PC-9 (cell line): ENCODE measurements around the gene DHRSX. TPM values are rescaled to one million over a fixed set of nuclear protein-coding genes. Genes with fewer than 3 reads are reported as not detected.

Source experiments
- BruUV-seq: library from RNA; stranded (reverse); fragments of 400-500 nt; replicated peaks from 2 replicates; lab custom pipeline; 2021; lab: Mats Ljungman, UMichigan
- CTCF ChIA-PET: fragments of 300-600 bp; sonication (Branson Sonifier 250); formaldehyde crosslinking; loops from one replicate; lab custom pipeline; 2022; ENCODE audit warnings: antibody characterized with exemption; lab: Charles Lee
- POLR2A ChIA-PET: fragments of 300-600 bp; sonication (Branson Sonifier 250); formaldehyde crosslinking; loops from one replicate; lab custom pipeline; 2022; ENCODE audit warnings: antibody characterized with exemption; ENCODE audit not compliant: unreplicated experiment; lab: Charles Lee
- DNase-seq, 2 experiments: peaks; one replicate each; pipeline versions ENCODE4 v3.0.0 to v3.0.0-alpha.2; 2015 to 2022; ENCODE audit warnings: mixed read lengths in 1 of 2
- H2AFZ ChIP-seq: fragments of 200-600 bp; sonication (generic); 2 replicates; pipeline ENCODE4 v1.8.1; 2017; ENCODE audit warnings: antibody characterized with exemption
- H3F3A ChIP-seq: fragments of 200-600 bp; sonication (generic); 2 replicates; pipeline ENCODE4 v1.8.1; 2017; ENCODE audit warnings: antibody characterized with exemption, mild to moderate bottlenecking, low read depth; ENCODE audit not compliant: insufficient read depth
- H3K27ac ChIP-seq: fragments of 200-600 bp; sonication (generic); 2 replicates; pipeline ENCODE4 v1.6.1; 2016; ENCODE audit warnings: mixed run types
- H3K27me3 ChIP-seq: fragments of 200-600 bp; sonication (generic); 2 replicates; pipeline ENCODE4 v1.6.1; 2016; ENCODE audit warnings: low read depth, mixed run types; ENCODE audit not compliant: insufficient read depth
- H3K36me3 ChIP-seq: fragments of 200-600 bp; sonication (generic); 2 replicates; pipeline ENCODE4 v1.6.1; 2016; ENCODE audit warnings: low read depth, mixed run types
- H3K4me1 ChIP-seq: fragments of 200-600 bp; sonication (generic); replicated peaks from 2 replicates; pipeline ENCODE4 v1.6.1; 2016; ENCODE audit warnings: mixed run types; ENCODE audit not compliant: insufficient read depth
- H3K4me2 ChIP-seq: fragments of 200-600 bp; sonication (generic); 2 replicates; pipeline ENCODE4 v1.6.1; 2017; ENCODE audit warnings: mixed run types
- H3K4me3 ChIP-seq: fragments of 200-600 bp; sonication (generic); 2 replicates; pipeline ENCODE4 v1.6.1; 2016; ENCODE audit warnings: mixed run types
- H3K79me2 ChIP-seq: fragments of 200-600 bp; sonication (generic); 2 replicates; pipeline ENCODE4 v1.6.1; 2017; ENCODE audit warnings: low read depth, mixed run types
- H3K9me2 ChIP-seq: fragments of 200-600 bp; sonication (generic); 2 replicates; pipeline ENCODE4 v1.8.1; 2017; ENCODE audit warnings: mild to moderate bottlenecking; ENCODE audit not compliant: insufficient read depth
- H3K9me3 ChIP-seq: fragments of 200-600 bp; sonication (generic); 2 replicates; pipeline ENCODE4 v1.8.1; 2016; ENCODE audit warnings: low read depth; ENCODE audit not compliant: insufficient read depth
- H4K20me1 ChIP-seq: fragments of 200-600 bp; sonication (generic); 2 replicates; pipeline ENCODE4 v1.8.1; 2017; ENCODE audit not compliant: insufficient read depth
- EZH2 ChIP-seq: fragments of 200-600 bp; sonication (generic); IDR thresholded peaks from 2 replicates; pipeline ENCODE4 v1.8.0; 2017; ENCODE audit warnings: antibody characterized with exemption, low read depth
- intact Hi-C: fragments of 100-400 bp; cut with micrococcal nuclease; formaldehyde crosslinking; loops from one replicate; pipeline ENCODE4 v1.10.0; 2022; ENCODE audit not compliant: unreplicated experiment
- total RNA-seq: library from RNA; stranded (reverse); gene quantifications from 2 replicates; pipeline ENCODE4 v1.2.3, GENCODE V29; 2021
- TF ChIP-seq, protein P1 (sequence below): fragments of 200-600 bp; sonication (generic); conservative IDR thresholded peaks from 2 replicates; pipeline ENCODE4 v1.6.1; 2017; ENCODE audit warnings: mixed run types, antibody characterized with exemption, mild to moderate bottlenecking, moderate library complexity

Gene DHRSX
- total RNA-seq, 1 experiment from 2014 or later, result 13.2 TPM

DNA sequence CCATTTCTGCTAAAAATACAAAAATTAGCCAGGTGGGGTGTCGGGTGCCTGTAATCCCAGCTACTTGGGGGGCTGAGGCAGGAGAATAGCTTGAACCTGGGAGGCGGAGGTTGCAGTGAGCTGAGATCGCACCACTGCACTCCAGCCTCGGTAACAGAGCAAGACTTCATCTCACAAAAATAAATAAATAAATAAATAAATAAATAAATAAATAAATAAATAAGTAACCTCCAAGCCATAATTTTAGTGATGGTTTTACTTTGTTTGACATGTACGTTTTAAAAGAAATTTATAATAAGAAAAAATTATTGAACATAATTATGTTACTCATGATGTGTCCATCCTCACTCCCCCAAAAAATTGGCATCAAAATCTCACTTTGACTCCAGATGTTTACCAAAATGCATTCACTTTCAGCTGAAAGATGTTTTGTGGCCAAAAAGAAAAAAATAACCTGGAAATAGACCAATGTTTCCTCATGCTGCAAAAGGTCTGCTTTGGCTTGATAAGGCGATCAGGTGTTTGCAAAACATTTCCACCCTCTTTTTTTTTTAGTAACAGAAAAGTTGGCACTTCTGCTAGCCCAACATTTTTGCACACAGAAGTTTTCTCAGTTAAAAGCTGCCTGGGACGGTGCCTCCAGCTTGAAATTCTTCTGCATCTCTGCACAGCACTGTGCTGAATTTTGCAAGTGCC lies 42.2 kb upstream of the DHRSX start:
- CTCF ChIA-PET, result no interaction called here
- H3K4me2 ChIP-seq, result no peak overlapping the region

DNA sequence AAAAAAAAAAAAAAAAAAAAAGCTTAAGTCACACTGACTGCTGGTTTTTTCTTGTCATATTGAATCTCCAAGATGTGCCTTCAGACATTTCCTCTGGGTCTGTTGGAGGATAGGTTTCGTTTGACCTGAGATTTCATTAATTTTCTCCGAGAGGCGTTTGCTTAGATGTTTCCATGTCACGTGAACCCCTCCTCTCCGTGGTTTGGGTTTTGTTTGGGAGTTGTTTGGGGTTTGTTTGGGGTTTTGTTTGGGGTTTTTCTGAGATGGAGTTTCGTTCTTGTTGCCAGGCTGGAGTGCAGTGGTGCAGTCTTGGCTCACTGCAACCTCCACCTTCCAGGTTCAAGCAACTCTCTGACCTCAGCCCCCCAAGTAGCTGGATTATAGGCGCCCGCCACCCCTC lies 40.8 kb upstream of the DHRSX start:
- TF ChIP-seq, protein P1, sequence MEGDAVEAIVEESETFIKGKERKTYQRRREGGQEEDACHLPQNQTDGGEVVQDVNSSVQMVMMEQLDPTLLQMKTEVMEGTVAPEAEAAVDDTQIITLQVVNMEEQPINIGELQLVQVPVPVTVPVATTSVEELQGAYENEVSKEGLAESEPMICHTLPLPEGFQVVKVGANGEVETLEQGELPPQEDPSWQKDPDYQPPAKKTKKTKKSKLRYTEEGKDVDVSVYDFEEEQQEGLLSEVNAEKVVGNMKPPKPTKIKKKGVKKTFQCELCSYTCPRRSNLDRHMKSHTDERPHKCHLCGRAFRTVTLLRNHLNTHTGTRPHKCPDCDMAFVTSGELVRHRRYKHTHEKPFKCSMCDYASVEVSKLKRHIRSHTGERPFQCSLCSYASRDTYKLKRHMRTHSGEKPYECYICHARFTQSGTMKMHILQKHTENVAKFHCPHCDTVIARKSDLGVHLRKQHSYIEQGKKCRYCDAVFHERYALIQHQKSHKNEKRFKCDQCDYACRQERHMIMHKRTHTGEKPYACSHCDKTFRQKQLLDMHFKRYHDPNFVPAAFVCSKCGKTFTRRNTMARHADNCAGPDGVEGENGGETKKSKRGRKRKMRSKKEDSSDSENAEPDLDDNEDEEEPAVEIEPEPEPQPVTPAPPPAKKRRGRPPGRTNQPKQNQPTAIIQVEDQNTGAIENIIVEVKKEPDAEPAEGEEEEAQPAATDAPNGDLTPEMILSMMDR, result no peak
- TF ChIP-seq EZH2, result no peak
- no peak overlapping the region for H3K4me3 ChIP-seq
- no peak overlapping the region for H2AFZ ChIP-seq
- H3K79me2 ChIP-seq, result no peaks in the 10 kb centered on the region
- no peak overlapping the region for H3K4me2 ChIP-seq
- no peaks in the 10 kb centered on the region for H3K36me3 ChIP-seq
- H3K9me3 ChIP-seq, result no peaks in the 10 kb centered on the region
- ChIA-PET POLR2A (no interaction called here), CTCF (no interaction called here)
- H4K20me1 ChIP-seq, result no peaks in the 10 kb centered on the region
- intact Hi-C loops, result no loop called here
- H3K4me1 ChIP-seq, result no peaks in the 10 kb centered on the region
- no peaks in the 10 kb centered on the region for H3K9me2 ChIP-seq
- BruUV-seq, result no TSS peak
- DNase-seq, result no peak
- no peak overlapping the region for H3K27ac ChIP-seq
- peaks cover 27% of the 10 kb centered on the region for H3K27me3 ChIP-seq
- no peaks in the 10 kb centered on the region; the same call in 1 of the 2 replicates for H3F3A ChIP-seq

More for the DNA sequence above, 42.2 kb upstream of the DHRSX start:
- H2AFZ ChIP-seq, result no peak overlapping the region
- POLR2A ChIA-PET, result no interaction called here
- H3F3A ChIP-seq, result no peaks in the 10 kb centered on the region; the same call in 1 of the 2 replicates
- H3K9me2 ChIP-seq, result no peaks in the 10 kb centered on the region
- H3K4me3 ChIP-seq, result no peak overlapping the region
- no TSS peak for BruUV-seq
- H3K79me2 ChIP-seq, result no peaks in the 10 kb centered on the region
- intact Hi-C loops, result no loop called here
- H3K9me3 ChIP-seq, result no peaks in the 10 kb centered on the region
- no peak for DNase-seq
- peaks cover 20% of the 10 kb centered on the region for H3K27me3 ChIP-seq
- H3K4me1 ChIP-seq, result no peaks in the 10 kb centered on the region
- no peak overlapping the region for H3K27ac ChIP-seq
- TF ChIP-seq, protein P1, result no peak
- TF ChIP-seq EZH2, result no peak
- no peaks in the 10 kb centered on the region for H3K36me3 ChIP-seq
- H4K20me1 ChIP-seq, result no peaks in the 10 kb centered on the region

DNA sequence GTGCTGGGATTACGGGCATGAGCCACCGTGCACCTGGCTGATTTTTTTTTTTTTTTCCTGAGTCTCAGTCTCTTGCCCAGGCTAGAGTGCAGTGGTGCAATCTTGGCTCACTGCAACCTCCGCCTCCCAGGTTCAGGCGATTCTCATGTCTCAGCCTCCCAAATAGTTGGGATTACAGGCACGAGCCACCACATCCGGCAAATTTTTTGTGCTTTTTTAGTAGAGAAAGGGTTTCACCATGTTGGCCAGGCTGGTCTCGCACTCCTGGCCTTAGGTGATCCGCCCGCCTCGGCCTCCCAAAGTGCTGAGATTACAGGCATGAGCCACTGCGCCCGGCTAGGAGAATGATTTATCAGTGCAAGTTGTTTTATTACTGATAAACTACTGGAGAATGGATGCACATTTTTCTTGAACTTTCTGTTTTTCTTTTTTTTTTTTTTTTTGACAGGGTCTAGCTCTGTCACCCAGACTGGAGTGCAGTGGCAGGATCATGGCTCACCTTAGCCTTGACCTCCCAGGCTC lies 39.7 kb upstream of the DHRSX start:
- DNase-seq, result no peak
- CTCF ChIA-PET, result no interaction called here
- intact Hi-C loops, result no loop called here
- H3K9me3 ChIP-seq, result no peaks in the 10 kb centered on the region
- no peaks in the 10 kb centered on the region for H3K9me2 ChIP-seq
- no peak overlapping the region for H2AFZ ChIP-seq
- no TSS peak for BruUV-seq
- H3K4me1 ChIP-seq, result no peaks in the 10 kb centered on the region
- no peaks in the 10 kb centered on the region for H3K79me2 ChIP-seq
- H3K27ac ChIP-seq, result no peak overlapping the region
- no peaks in the 10 kb centered on the region for H4K20me1 ChIP-seq
- no peaks in the 10 kb centered on the region for H3K36me3 ChIP-seq
- H3K4me3 ChIP-seq, result no peak overlapping the region
- no peak for TF ChIP-seq EZH2
- TF ChIP-seq, protein P1, result no peak
- H3F3A ChIP-seq, result no peaks in the 10 kb centered on the region; the same call in 1 of the 2 replicates
- peaks cover 30% of the 10 kb centered on the region for H3K27me3 ChIP-seq
- POLR2A ChIA-PET, result no interaction called here
- no peak overlapping the region for H3K4me2 ChIP-seq
